ENCODE measurements around the gene EEFSEC.

Gene EEFSEC

DNA sequence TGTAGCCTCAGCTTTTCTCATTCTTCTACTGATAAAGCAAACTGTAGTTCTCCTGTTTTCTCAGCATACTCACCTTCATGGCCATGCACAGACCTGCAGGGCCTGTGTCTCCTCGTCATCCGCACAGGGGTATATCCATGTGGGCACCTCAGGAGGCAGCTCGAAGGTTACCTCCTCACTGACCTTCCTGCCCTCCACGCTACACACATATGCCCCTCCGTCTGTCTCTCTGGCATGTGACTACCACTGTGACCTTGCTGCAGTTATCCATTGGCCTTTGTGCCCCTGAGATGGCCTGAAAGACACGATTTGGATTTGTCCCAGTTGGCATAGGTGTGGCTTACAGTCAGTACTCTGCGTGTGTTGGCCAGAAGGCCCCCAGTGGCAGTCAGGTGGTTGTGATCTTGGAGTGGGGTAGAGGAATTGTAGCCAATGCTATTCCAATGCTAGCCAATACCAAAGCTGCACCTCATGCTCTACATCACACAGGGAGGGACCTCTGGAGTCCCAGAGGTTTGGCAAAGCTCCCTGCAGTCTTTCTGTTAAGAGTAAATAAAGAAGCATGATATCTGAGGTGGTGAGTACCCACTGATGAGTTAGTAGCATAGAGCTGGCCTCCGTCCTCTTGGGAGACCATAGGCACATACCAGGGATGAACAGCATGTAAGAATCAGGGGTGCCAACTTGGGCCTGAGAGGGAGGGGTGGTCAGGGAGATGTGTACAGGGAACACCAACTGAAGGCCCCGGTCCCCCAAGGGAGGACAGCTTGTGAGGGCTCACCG, 143.4 kb downstream of the EEFSEC start:
- no peak for DNase-seq

DNA sequence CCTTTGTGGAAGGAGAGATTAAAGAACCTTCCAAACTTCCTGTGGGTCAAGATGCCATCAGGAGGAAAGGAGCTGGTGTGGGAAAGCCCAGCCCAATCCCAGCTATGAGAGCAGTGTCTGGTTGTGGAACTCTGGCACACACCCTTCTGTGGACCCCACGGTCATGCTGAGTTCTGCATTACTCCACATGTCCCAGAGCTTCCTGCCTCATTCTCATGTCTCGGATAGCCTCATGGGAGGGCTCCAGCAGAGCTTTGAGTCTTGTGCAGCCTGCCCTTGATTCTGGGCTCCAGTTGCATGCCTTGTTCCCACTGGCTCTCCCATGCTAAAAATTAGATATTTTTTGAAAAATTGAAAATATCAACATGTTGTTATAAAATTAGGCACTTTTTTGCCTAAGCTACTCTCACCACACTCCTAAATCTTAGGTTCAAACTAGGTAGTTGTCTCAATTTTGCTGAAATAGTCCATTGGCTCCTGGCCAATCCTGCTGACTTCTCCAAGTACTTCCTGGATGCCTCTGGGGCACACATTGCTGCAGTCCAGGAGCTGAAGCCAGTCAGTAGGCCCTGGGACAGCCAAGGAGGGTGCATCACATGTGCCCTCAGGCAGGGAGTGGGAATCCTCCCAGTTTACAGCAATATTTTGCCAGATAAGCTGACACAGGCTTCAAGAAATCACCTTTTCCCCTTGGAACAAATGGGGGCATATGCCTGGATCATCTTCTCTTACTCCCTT, 144.3 kb downstream of the EEFSEC start:
- DNase-seq: no peak

DNA sequence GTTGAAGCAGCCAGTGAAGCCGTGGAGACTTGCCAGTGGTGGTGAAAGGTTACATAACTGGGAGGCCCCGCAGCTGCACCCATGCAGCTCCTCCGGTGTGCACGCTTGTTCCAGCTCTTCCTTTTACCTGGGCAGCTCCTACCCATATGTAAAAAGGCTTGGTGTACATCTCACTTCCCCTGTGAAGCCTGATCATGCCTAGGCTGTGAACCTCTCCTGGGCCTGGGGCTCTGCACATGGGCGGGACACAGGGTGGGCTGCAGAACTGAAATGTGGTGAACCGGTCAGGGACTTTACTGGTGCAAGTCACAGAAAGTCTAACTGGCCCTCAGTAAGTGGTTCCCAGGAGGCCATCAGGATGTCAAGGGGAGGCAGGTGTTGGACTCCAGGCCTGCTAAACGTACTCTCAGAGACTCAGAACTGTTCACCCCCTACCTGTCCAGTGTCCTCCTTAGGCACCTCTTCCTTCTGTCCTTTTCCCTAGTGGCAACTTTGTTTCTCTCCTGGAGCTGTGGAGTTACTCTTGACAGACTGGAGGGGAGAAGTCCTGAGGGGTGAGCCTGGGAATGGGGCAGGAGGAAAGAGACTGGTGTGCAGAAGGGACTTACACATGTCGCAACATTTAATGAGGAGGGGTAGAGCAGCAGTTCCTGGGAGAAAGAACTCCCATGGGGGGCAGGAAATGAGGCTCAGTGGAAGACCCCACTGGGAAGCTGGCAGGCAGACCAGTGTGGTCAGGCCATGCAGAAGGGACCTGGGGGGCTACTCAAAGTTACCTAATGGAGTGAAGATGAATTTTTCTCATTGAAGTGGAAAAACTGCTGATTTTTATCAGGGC, 148.1 kb downstream of the EEFSEC start:
- DNase-seq: no peak

DNA sequence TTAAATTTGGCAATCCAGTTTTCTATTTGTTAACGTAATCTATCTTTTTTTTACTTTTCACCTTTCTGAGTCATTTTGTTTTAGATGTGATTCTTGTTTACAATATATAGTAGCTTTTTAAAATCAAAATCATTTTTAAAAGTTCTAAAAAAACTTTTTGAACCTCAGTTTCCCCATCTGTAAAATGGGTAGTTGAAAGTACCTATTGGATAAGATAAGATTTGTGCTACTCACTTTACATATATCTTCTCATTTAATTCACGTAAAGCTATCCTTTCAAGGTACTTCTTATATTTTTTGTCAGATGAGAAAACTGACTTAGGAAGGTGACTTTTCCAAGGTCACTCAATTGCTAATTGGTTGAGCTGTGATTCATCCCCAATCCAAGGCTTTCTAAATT, 153.2 kb downstream of the EEFSEC start:
- DNase-seq: no peak

DNA sequence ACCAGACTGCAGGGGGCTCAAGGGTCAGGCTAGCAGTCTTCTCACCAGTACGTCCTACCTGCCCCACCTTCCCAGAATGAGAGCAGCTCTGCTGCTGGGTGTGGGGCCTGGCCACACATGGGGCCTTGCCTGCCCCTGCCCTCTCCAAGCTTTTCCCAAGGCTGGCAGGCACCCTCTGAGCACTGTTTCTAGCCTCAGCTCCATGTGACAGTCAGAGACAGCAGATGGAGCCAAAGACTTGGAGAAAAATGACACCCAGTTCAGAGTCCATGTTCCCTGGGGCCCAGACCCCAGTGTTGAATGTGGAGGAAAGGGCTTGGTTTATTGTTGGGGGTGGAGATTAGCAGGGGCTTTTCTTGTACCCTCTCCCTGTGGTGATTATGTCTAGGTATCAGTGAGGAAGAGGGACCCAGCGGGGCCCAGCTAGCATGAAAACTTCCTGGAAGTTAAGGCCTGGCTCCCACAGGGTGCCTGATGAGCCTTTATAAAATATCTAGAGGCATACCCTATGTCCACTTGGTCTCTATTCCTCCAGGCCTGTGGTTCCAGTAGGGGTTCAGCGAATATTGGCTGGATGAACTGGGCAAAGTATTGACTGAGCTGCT, 153.8 kb downstream of the EEFSEC start:
- DNase-seq: peak; percentile 17

DNA sequence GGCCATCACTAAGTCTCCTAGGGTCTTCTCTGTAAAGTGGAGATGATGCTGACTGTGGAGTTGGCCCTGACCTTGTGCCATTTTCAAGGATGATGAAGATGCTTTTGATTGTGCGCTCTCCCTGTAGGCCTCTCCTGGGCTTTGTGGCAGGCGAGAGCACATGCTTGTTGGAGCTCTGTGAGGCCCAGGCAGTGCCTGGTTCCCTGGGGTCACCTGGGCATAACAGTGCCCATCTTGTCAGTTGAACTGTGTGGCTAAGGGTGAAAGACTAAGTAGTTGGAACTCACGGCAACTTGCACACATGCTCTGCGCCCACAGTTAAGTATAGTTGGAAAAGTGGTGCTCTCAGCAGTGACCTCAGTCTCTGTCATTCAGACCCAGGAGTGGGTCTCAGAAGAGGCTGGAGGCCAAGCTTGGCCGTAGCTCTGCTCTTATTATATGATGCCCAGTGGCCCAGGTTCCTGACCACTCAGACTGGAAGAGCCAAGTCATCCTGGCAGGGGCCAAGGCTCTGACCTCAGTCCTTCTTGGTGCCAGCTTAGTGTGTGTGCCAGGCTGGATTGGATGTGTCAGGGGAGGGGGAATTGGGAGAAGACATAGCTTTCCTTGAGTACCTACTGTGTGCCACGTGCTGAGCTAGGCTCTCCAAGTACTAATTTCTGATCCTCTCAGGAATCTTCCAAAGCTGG, 154.6 kb downstream of the EEFSEC start:
- no peak for DNase-seq

DNA sequence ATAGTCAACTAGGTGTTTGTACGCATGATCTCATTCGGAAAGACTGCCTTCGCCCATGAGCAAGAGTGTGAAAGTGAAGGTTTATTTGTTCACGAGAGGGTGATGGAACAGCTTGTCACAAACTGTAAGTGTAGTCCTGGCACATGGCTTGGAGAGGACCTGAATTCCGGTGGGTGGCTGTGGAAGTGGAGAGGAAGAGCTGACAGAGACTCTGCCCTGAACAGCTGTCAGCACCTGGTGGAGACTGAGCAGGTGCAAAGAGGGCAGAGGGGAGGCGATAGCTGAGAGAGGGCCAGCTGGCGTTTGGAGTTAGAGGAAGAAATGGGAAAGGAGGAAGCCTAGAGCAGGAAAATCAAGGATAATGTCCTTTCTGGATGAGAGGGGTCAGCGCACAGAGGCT, 155.7 kb downstream of the EEFSEC start:
- DNase-seq: no peak

DNA sequence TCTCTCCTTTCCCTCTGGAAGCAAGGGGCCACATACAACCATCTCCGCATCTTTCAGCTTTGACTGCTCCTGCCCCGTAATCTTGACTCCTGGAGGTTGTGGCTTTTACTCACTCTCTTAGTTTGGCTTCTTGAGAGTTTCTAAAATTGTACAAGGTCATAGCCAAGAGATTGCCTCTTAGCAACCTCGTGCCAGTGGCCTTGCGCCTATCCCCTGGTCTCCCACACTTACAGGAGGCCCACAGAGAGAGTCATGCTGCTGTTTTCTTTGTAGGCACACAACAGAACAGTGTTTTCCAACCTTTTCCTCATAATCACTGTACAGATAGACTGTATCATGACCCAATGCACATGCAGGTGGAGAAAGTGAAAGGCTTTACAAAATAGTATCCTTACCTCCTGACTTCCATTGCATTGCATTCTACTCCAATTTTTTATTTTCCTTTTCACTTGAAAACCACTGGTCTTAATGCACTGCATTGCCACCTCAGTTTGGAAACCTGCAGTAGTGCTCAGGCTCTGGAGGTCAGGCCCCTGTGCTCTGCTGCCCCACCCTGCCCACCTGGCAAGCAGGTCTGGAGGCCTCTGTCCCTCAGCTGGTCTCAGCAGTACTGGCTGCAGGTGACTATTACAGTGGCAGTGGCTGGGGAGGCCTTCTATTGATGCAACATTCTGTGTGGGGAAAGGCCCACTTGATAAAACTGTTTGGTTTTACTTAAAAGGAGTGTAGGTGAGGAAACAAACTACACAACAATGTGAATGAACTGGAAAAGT, 157.2 kb downstream of the EEFSEC start:
- no peak for DNase-seq

DNA sequence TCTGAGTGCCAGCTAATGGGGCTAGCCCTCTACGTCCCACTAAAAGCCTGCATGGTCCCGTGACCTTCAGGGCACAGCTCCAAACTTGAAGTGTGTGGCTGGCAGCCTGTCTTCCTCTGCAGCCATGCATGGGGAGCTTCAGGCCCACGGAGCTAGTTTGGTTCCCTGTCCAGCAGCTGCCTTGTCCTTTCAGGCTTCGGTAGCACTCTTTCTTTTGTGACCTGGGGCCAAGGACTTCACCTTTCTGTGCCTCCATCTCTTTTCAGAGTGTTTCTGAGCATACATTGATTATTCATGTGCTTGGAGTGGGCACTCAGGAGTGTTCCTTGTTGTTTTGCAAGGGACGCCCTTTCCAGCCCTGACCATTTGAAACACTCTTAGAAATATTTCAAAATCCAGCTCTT, 158.2 kb downstream of the EEFSEC start:
- no peak for DNase-seq

DNA sequence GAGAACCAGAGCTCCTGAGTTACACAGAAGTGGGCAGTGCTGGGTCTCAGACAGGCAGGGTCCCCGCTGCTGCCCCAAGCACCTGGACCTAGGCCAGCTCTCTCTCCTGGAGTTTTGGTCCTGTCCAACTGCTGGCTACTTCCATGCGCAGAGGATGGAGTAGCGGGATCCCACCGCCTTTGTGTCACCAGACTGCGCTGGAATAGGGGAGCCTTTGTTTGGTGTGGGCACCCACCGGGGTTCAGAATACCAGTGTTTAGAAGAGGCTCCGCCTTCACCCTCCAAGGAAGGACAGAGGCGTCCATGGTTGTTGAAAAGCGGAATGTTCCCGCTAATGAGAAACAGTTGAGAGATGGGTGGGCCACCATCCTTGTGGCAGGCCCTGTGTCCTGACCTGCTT, 159.0 kb downstream of the EEFSEC start:
- no peak for DNase-seq

DNA sequence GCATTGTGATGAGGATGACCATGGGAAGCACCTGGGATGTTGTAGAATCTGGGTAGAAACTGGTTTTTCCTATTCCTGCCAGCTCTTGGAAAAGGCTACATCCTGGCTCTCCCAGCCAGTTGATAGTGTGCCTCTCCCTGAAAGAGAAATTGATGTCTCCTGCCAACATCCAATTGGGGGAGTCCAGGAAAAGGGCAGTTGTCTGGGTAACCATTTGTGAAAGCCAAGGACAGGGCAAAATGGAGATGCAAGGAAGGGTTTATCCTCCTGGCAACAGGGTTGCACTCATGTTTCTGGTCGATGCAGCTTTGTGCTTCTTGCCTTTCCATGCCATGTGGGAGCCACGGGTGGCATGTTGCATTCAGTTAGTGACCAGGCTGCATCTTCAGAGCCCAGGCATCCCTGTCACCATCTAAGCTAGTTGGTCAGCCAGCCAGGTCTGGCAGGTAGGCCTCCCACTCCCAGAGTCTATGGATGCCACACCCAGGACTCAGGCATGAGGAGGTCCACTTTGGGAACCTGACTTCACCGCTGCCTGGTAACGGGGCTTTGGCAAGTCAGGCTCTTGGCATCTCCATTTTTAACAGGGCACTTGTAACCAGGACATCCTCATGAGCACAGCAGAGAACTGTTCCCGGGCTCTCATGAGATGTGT, 159.9 kb downstream of the EEFSEC start:
- DNase-seq: no peak

DNA sequence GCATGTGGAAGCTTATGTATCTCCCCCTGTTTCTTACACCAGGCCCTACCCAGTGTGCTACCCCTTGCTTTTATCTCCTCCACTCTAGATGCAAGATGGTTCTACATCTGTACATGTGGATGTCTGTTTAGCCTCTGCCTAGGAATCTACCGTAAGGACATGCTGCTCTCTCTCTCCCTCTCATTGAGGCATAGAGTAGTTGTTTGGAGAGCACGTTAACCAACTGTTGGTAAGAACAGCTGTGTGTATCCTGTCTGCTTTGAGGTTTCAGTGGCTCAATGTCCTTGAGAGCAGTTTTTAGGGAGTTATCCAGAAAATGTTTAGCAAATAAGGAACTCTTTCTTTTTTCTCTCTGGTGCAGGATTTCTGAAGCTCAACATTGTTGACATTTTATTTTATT, 160.7 kb downstream of the EEFSEC start:
- DNase-seq: no peak

DNA sequence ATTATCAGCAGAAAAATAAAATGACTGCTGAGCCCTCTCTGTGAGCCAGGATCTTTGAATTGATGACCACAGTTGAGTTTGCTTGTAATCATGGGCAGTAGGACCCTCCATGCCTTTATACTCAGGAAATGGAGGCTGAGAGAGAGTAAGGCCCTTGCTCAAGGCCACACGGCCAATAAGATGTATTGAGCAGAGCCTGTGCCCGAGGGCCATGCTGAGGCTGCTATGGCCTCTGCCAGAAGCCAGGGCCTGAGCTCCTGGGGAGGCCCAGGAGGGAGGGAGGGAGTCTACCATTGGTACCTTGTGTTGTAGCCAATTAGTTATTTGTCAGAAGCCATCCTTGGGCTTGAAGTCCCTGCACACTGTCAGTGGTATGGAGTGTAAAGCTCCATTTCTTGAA, 162.0 kb downstream of the EEFSEC start:
- no peak for DNase-seq

DNA sequence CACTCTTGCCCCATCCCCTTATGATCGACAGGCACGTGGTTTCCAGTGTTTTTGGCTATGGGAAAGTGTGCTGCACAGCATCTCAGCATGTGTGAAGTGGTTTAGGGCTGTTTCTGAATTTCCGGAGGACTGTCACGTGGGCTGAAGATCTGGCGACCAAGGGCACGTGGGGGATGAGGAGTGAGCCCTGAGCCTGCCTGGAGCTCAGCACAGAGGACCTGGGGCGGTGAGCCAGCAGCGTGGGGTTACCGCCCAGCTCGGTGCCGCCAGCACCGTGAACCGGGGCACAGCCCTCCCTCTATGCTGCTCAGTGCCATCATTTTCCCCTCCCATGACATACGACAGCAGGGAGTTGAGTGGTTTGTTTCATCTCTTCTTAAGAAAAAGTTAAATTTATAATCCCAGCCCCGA, 163.2 kb downstream of the EEFSEC start:
- DNase-seq: no peak

DNA sequence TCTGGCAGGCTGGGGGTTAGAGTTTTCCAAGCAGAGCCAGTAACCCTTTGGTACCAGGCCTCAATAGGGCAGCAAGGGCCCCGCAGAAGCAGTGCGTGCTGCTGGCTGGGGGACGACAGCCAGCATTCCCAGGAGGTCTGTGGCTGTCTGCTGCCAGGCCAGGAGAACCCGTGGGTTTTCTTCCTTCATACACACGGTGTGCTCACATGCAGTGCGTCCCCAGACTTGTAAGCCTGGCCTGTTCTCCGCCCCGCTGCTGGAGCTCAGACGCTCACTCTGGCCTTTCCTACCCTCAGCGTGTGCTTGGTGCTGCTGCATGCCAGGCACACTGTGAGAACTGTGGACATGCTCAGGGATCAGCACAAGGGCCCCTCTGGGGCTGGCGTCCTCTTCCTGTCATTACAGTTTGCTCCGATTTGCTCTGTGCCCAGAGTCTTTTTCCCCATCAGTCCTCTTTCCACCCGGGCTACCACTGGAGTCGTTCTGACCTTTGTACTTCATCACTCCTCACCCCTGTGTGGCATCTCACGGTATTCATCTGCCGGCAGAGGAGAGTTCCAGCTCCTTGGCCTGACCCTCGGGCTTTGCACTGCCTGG, 163.9 kb downstream of the EEFSEC start:
- no peak for DNase-seq

DNA sequence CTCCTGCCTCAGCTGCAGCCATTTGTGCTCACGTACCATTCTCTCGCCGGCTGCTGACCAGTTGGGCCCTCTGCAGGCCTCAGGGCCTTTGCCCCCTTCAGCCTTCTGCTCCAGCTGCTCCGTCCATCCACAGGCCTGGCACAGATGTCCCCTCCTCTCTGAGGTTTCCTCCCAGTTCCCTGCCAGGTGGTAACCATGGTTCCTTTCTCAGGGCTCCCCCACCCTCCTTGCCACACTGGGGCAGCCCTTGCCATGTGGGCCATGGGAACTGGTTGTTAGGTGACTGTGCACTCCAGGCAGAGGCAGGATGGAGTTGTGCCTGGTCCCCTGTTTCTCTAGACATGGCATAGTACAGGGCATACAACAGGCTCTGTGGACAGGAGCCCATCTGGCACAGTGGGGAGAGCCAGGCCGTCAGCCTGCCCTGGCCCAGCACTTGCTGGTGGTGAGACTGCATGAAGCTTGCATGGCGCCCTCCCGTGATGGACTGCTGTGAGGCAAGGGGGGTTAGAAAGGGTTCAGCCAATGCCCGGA, 164.5 kb downstream of the EEFSEC start:
- no peak for DNase-seq

DNA sequence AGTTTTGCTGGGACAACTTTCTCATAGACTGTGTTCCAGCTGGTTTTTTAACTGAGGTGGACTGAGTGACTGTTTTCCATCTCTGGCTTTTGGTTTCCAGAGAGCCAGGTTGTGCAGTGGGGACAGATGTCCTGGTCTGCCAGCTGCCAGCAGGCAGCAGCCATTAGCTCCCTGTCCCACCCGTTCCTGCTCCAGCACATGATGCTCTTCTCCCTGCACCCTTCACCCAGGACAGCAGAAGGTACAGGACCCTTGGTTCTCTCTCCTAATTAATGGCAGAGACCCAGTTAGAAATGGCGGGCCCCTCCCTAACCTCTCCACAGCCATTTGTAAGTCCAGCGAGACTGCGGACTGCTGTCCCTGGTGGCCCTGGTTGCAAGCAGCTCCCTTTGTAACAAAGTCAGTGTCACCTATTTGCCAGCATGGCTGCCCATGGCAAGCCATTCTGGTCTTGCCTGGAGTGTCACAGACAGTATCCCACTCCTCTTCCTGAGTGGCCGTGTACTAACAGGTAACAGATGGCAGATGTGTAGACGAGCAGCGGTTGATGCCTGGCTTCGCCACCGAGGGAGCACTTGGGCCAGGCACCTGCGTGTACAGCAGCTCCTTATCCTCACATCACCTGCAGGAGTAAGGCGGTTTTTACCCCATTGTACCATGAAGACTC, 165.1 kb downstream of the EEFSEC start:
- no peak for DNase-seq

DNA sequence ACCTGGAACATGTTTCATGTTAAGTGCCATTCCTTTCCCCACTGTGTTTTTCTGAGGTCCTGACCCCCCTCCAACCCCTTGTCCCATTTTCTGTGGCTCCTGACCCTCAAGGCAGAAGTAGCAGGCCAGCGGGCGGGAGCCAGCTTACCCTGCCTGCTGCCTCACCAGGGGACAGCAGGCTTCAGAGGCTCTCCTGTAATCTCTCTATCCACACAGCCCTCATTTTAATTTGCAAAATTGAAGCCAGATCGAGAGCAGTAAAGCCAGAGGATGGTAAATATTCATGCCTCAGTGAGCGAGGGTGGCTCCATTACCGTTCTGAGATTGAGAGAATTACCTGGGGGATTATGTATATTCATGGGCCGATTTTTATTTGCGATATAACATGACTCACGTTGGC, 165.8 kb downstream of the EEFSEC start:
- DNase-seq: peak; percentile 70

DNA sequence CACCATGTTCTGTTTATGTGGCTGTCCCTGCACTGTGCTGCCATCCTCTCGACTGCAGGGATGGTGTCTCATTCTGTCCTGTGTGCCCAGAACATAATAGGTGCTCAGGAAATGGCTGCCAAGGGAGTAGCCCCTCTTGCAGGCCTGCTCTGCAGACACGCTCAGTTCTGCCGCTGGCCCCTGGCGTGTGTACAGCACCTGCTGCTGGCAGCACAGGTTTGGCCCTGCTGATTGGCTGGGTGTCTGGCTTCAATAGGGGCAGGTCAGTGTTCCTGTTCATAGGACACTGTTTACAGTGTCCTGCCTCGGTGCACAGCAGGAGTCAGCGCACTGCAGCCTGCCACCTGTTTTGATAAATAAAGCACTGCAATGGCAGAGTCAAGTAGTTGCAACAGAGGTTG, 166.5 kb downstream of the EEFSEC start:
- no peak for DNase-seq
